ENCODE results near the gene CCDC68. TPM values are rescaled to one million over a fixed set of nuclear protein-coding genes. Genes with fewer than 3 reads are reported as not detected.

The CCDC68 gene
- total RNA-seq, 1 donor from 2014 or later: 1.2 TPM

DNA sequence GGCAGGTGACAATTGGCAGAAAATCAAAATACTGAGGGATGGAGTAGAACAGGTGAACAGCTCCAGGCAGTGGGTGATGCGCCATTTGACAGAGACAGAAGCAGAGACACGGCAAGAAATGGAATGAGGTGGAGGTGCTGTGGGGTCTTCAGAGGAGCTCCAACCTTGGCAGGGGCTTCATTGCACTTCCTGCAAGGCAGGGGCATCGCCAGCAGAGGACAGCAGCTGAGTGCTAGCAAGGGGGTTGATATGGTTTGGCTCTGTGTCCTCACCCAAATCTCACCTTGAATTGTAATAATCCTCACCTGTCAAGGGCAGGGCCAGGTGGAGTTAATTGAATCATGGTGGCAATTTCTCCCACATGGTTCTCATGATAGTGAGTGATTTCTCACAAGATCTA lies 42.8 kb downstream of the CCDC68 start:
- no peak for DNase-seq

DNA sequence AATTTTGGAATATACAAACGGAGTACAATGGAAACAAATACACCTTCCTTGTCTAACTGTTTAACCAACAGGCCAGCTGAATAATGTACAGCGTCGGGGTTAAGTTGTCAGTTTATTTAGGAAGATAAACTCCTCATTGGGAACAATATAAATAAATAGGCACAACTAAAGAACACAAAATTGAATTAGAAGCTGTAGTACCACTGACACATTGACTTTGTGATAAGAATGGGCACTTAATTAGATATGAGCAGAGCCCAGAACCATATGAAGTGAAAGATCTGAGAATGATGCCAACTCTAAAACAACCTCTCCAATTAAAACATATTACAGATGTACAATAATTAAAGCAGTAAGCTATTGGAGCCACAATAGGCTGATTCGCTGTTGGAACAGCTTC lies 44.4 kb downstream of the CCDC68 start:
- no peak for DNase-seq

DNA sequence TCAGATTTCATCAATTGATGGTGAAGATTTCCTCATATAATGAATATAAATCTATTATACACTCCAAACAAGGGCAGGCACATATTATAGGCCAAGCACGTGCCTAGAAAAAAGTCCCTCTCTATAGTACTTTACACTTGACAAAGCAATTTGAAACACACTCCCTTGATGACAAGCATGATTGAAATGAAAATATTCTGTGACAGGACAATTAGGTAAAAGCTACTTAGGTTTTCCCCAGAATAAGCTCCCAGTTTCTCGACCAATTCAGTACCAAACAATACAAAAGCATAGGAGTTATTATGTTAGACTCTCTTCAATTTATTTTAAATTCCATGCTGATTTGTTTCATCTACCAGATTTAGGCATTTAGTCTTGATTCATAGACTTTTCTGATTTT lies 47.7 kb downstream of the CCDC68 start:
- DNase-seq: no peak

DNA sequence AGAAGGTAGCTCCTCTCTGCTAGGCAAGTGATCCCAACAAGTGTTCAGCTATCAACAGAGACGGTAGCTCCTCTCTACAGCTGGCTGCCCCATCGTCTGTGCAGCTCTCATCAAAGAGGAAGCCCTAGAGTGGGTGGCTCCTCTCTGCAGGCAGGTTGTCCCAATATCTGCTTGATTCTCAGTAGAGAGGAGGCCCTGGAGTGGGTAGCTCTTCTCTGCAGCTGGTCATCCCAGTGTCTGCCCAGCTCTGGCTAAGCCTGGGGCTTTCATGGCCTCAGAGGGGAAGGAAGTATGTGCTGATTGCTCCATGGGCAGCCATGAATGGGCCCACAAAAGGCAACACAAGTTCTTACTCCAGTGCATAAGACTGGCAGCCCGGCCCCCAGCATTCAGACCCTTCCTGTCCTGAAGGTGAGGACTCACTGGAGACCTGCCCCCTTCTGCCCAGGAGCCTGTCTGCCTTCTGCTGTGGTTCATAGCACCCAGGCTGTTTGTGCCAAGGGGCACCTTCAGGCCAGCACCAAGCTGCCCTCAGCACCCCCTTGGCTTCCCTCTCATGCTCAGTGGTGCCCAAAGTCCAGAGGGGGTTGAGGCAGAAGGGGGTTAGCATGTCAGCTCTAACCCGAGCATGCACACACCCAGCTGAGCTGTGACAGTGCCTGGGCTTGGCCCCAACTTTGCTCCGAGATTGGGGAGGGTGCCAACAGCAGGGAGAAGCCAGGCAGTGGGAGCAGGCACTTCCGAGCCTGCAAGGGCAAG lies 48.9 kb downstream of the CCDC68 start:
- DNase-seq: no peak

DNA sequence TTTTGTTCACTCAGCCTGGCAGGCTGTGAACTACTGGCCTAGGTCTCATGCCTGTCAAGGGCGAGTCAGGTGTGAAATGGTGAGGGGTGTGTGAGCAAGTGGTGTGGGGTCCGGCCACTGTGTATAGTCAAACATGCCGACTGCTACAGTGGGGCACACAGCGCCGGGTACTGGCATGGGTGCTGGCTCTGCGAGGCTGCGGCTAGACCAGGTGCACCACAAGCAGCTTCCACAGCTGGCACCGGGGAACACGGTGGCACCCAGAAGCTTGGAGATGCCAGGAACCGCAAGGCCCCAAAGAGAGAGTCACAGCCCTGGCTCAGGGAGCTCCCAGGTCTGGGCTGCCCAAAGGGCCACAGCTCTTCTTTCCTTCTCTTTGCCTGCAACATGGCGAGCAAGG lies 49.7 kb downstream of the CCDC68 start:
- no peak for DNase-seq

DNA sequence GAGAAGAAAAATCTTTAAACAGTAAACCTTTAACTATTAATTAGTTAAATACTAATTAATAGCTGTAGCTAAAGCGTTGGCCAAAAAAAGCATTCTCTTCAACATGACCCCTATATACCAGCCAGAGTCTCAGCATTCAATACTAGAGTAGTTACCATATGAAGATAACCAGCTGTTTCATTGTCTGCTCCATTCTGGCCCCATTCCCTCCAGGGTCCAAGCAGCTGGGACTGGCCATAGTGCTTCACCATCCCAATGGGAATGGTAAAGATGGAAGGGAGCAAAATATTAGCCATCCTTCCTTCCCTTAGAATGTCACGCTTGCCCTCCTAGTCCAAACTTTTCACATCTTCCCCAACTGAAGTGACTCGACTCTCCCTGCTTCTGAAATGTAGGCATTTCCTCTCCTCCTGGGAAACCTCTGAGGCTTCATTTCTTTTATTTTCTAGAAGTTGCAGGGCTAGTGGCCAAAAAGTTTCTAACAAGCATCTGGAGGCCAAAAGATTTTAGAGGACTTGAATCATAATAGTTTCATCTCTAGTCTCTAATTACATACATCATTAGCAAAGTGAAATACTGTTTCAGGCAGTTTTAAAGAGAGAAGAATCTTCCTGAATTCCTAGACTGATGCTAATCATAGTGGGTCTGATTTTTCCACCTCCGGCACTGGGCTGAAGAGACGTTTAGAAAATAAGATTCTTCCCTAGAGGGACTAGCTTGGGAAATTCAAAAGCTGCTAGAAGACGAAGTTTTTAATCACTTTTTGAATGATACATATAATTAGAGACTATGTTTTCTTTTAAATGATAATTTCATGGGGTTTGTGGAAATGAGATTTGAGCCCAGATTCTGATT lies 52.7 kb downstream of the CCDC68 start:
- no peak for DNase-seq

DNA sequence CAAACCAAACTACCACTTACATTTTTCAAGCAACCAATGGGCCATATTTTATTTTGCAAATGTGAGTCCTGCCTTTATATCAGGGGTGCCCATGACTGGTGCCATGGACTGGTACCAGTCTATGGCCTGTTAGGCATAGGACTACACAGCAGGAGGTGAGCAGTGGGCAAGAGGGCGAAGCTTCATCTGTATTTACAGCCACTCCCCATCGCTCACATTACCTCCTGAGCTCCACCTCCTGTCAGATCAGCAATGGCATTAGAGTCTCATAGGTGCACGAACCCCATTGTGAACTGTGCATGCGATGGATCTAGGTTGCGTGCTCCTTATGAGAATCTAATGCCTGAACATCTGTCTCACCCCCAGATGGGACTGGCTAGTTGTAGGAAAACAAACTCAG lies 53.6 kb downstream of the CCDC68 start:
- no peak for DNase-seq

DNA sequence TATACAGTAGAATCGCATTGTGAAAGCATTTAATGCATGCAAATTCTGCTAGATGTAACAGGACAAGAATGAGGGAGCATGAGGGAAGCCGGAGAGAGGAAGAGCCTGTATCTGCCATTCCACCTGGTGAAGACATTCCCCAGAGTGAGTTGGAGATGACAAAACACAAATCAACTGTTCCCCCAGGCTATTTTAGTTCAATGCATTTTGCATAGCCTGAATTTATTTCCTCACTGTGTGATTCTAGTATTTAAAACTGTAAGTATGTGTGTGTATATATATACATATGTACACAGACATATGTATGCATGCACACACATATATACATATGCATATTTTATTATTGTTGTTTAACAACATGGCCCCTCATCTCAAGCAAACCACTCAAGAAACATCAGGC lies 54.7 kb downstream of the CCDC68 start:
- no peak for DNase-seq

DNA sequence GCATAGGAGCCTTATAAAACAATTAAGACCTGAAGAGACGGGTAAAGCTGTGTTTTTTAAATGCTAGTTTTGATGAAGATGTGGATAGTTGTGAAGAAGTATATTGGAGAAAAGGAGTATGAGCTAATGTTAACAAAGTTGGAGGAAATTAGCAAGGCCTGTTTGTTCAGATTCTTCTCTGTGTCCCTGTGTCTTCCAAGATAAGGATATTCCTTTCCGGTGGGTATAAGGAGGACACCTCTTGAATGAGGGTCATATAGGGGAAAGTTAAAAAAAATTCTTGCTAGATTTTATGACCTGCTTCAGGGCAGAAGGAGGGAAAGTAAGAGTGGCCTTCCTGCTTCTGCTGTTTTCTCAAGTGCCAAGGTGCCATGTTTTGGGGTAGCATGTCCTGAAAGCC lies 59.0 kb downstream of the CCDC68 start:
- DNase-seq: no peak

DNA sequence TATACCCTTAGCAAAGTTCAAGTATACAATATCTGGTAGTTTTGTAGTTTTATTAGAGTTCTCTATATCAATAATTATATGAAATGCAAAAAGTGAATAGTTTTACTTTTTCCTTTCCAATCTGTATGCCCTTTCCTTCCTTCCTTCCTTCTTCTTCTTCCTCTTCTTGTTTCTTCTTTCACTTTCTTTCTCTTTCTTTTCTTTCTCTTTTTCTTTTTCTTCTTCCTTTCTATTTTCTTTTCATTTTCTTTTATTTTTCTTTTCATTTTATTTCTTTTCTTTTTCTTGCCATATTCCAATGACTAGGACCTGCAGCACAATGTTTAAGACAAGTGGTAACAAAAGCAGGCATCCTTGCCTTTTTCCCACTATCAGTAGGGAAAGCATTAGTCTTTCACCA lies 59.8 kb downstream of the CCDC68 start:
- DNase-seq: no peak

DNA sequence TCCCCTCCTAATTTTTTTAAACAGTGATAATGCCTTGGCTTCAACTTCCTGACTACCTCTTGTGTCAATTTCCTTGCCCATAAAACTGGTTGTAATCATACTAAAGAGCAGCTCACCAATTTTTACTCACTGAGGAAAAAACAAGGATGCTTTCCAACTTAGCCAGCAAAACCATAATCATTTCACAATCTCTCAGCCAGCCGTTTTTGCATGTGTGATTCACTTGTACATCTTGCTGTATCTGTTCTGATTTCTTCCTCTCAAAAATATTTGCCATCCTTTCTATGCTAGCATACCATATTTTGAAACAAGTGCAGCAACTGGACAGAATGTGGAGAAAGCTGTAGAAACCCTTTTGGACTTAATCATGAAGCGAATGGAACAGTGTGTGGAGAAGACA lies 70.3 kb downstream of the CCDC68 start:
- no peak for DNase-seq

DNA sequence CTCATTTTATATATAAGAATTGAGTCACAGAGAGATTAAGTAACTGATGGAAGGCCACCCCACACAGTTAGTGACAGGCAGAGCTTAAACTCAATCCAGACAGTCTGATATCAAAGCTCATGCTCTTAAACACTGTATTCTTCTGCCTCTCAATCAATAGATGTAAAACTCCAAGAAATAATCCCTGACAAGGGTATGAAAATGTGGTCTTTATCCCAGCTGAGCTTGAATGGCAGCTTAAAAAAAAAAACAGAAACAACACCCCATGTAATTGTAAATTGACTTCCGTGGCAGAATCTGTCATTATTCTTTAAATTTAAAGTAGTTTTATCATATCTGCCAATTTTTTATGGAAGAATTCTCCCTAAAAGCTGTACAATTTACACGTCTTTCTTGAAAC lies 70.9 kb downstream of the CCDC68 start:
- DNase-seq: no peak

DNA sequence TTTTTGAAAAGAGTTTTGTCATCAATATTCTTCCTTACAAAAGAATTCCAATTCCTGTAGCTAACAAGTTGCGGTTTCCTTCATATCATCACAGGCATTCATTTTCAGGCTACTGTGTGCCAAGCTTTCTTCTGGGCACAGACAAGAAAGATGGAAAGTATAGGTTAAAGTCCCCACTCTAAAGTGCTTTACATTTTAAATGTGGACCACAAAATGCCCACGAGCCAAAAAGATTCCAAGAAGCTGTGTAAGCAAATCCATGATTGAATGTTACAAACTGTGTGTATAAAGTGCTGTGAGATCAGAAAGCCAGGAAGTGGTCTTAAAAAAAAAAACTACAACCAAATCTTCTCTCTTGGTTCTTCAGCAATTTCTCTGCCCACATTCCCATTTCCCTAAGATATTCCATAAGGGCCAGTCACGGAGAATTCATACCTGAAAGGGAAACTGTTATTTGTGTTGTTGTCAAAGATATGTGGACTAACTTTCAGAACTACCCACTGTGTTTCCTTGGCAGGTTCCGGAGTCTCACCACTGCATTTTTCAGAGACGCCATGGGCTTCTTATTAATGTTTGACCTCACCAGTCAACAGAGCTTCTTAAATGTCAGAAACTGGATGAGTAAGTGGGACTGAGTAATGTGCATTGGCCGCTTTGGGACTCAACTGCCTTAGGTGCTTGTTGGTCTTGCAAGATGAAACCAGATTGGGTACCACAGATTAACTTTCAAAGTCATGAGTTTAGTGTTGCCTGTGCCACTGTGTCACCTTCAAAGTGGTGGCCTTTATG lies 75.3 kb downstream of the CCDC68 start:
- DNase-seq: no peak

DNA sequence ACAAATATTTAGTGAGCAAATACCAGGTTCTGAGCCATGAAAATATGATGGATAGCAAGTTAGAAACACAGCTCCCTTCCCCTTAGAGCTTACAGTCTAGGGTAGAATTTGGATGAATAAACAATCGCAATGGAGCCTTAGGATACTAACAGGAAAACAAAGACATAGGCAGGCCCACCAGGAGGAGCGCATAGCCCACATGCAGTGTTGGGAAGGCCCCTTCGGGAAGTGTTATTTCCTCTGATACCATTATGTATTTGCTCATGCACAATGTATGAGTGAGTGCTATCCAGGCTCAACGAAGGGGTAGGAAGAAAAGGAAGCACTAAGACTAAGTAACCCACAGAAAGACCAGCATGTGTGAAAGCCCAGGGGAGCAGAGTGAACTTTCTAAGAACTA lies 76.9 kb downstream of the CCDC68 start:
- DNase-seq: no peak

DNA sequence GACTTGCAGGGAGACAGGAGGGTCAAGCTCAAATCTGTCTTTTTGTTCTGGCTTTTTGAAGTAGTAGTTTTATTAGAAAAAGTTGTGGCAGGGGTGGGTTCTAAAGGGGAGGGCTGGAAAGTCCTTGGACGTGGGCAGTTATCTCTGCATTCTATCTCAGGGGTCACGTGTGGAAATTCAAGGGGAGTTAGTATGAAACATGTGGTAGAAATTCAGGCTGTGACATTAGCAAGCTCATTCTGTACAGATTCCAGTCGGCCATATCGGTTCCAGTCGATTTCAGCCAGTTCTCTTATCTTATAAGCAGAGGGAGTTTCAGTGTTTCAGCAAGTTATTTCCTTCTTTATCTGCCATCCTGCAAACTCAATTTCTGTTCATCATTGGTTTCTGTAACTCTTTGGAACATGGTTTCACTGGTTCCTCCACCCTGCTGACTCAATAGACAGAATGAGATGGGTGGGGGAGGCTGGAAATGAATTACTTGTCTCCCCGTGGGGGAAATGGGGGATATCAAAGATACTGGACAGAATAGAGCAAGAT lies 78.0 kb downstream of the CCDC68 start:
- DNase-seq: no peak

DNA sequence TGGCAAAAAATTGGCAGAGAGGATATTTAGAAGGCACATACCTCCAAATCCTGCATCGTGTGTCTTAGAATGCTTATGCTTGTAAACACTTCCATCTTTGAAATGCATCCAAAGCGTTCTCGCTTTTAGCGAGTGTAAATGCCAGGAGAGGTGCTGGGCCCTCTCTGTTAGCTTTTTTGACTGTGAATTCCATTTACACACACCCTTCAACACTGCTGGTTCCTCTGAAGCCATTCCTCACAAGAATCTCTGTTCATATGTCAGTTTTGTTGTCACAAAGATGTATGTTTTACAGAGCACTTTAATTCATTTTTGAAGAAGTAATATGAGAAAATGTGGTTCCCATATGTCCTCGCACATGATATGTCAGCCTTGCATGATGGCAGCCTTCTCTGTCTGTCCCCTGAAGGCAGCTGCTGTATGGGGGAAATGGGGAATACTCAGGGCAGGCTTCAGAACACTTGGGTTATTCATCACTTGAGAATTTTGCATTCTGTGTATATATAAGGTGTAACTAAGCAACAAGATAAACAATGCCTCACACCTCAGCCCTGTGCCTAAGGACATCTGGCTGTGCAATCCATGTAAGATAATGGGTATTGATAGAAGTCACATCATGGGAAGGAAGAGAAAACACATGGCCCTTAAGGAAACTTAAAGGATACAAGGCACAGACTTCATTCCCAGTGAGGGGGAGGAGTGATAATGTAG lies 78.7 kb downstream of the CCDC68 start:
- DNase-seq: no peak

DNA sequence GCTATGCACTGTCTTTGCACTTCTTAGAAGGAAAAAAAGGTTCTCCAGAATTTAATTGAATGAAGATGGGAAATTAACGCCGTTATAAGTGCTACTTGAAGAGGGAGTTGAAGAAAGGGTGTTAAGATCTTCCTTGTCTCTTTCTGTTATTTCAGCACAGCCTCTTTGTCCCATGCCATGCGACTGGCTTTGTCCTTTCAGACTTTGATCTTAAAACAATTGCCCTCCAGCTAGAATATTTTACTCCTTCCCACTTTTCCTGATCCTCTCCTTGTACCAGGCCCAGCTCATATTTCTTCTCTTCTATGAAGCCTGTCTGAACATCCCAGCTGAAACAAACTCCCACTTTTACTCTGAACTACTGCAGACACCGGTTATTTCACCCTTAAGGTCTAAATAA lies 79.6 kb downstream of the CCDC68 start:
- no peak for DNase-seq

DNA sequence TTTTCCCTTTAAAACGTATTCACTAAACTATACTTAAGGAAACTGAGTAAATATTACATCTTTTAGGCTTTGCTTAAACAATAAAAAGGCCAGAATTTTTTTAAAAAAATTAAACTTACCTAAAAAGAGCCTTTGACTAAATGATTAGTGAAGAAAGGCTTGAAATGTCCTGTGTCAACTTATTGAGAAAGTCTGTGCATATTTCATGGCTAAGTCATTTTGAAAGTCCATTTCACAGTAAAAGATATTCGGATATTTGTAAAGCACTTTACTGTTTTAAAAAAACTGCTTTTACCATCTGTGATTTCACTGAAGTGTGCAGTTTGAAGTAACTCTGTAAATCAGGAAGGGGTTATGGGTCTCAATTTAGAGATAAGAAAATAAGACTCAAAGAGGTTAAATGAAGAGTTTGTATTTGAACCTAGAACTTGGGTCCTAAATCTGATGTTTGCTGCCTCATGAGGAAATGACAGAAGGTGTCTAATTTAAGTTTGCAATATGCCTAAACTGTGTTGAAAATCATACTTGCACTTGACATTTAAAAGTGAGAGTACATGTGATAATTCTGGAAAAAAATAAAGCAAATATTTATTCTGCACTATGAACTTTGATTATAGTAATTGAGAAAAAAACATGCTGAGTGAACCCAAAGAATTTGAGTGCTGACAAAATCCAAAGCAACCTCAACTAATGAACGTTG lies 80.5 kb downstream of the CCDC68 start:
- DNase-seq: no peak

DNA sequence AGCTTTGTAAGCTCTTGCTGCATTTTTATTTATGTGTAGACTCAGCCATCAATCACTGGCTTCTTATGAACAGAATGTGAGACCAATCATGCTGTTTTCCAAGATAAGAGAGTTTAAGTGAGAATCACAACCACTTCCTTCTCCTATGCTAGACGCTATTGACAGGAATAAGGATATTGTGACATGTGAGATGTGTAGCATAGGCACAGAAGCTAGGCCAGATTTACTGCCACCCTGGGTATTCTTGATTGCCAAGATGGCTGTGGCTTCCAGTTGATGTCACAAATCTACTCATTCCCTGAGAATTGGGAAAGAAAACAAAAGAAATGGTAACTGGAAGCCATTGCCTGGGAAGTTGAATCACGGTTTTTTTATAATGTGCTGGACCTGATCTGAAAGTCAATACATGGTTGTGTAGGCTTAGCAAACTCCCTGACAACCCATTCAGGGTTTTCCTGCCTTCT lies 81.1 kb downstream of the CCDC68 start:
- DNase-seq: no peak

DNA sequence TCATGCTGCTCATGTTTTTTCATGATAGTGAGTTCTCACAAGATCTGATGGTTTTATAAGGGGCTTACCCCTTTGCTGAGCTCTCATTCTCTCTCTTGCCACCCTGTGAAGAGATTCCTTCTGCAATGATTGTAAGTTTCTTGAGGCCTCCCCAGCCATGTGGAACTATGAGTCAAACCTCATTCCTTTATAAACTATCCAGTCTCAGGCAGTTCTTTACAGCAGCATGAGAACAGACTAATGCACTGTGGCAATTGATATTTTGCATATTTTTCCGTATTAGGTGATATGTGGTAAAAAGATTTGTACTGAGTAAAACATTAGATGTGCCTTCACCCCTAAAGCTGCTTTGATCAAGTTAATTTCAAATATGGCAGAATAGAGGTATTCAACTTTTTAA lies 82.2 kb downstream of the CCDC68 start:
- DNase-seq: no peak

DNA sequence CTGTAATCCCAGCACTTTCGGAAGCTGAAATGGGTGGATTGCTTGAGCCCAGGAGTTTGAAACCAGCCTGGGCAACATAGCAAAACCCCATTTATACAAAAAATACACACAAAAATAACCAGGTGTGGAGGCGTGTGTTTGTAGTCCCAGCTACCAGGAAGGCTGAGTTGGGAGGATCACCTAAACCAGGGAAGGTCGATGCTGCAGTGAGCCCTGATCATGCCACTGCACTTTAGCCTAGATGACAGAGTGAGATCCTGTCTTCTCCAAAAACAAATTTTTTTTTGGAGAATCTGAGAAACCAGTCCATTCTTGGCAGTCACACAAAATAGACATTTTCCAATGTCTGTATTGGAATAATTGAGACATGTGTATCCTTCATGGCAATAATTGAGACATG lies 84.2 kb downstream of the CCDC68 start:
- no peak for DNase-seq

DNA sequence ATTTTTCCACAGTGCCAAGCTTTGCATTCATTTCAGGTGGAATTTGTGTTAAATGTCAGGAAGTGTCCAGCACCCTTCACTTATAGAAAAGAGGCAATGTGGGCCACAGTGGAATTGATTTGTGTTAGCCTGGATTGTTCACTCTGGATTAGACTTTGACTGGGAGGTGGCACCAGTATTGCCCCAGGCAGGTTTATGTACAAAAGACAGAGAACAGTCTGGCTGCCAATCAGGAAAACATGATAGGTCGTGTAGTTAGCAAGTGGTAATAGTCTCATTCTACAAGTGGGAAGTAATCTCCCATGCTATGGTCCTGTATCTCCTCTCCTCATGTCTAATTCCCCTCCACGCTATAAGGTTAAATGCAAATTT lies 85.4 kb downstream of the CCDC68 start:
- no peak for DNase-seq
